Measurements from ENCODE around the gene CHRM2.

CHRM2 gene

DNA sequence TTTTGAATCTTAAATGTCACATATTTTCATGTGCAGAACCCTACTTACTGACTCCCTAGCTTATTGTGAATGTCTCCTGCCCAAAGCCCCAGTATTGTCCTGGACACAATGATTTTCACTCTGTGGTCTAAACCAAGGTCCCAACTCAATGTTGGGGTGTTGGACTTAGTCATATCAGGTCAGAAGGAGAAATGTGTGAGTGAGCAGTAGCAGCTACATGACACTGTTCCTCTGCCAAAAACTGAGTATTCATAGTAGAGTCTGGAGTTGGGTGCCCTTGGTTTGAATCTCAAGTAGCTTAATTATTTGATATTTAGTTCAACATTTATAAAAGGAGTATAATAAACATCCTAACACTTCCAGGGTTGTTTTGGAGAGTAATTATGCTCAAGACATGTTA, 141.0 kb downstream of the CHRM2 start:
- H3K4me3 ChIP-seq (ENCODE audit: low read depth, low read length), result no peak overlapping the region

DNA sequence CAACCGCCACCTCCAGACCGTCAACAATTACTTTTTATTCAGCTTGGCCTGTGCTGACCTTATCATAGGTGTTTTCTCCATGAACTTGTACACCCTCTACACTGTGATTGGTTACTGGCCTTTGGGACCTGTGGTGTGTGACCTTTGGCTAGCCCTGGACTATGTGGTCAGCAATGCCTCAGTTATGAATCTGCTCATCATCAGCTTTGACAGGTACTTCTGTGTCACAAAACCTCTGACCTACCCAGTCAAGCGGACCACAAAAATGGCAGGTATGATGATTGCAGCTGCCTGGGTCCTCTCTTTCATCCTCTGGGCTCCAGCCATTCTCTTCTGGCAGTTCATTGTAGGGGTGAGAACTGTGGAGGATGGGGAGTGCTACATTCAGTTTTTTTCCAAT, 146.6 kb downstream of the CHRM2 start:
- H3K4me3 ChIP-seq (ENCODE audit: low read depth, low read length), result no peak overlapping the region
- TF ChIP-seq, protein P1, sequence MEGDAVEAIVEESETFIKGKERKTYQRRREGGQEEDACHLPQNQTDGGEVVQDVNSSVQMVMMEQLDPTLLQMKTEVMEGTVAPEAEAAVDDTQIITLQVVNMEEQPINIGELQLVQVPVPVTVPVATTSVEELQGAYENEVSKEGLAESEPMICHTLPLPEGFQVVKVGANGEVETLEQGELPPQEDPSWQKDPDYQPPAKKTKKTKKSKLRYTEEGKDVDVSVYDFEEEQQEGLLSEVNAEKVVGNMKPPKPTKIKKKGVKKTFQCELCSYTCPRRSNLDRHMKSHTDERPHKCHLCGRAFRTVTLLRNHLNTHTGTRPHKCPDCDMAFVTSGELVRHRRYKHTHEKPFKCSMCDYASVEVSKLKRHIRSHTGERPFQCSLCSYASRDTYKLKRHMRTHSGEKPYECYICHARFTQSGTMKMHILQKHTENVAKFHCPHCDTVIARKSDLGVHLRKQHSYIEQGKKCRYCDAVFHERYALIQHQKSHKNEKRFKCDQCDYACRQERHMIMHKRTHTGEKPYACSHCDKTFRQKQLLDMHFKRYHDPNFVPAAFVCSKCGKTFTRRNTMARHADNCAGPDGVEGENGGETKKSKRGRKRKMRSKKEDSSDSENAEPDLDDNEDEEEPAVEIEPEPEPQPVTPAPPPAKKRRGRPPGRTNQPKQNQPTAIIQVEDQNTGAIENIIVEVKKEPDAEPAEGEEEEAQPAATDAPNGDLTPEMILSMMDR (IDR thresholded peaks at IDR 0.05; ENCODE audit: low read depth, low read length), result no peak

More for the DNA sequence above, 141.0 kb downstream of the CHRM2 start:
- TF ChIP-seq, protein P1 (IDR thresholded peaks at IDR 0.05; ENCODE audit: low read depth, low read length), result no peak

DNA sequence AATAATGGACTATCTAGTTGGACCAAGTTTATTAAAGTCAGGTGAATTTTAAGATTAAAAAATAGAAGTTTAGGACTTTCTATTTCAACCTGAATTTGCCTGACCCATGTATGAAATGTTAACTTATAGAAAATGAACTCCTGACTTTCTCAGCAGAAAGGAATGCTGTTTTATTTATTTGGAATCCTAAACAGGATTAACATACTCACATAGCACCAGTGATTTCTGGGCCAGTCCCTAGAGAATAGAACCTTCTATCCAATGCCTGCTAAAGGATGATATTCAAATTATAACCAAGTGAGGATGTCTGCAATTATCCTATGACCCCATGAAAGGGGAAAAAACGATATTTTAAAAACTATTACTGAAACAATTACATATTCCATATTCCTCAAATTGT, 148.8 kb downstream of the CHRM2 start:
- no peak overlapping the region for H3K4me3 ChIP-seq (ENCODE audit: low read depth, low read length)
- TF ChIP-seq, protein P1 (IDR thresholded peaks at IDR 0.05; ENCODE audit: low read depth, low read length), result no peak

DNA sequence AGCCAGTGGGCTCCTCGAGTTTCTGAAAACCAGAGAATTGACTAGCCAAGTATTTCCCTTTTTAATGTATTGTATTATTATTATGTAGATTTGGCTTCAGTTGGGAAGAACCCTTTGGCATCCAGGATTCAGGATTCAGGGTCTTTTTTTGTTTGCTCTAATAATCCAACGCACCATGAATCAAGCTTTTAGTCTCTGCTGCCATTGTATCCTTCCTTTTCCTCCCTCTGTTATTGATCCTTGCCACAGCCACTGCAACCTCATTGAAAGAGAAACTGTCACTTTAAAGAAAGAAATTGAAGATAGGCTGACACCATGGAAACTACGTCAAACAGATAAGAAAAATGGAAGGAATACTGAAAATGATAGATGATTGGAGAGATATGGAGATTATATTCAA, 150.0 kb downstream of the CHRM2 start:
- no peak overlapping the region for H3K4me3 ChIP-seq (ENCODE audit: low read depth, low read length)
- TF ChIP-seq, protein P1 (IDR thresholded peaks at IDR 0.05; ENCODE audit: low read depth, low read length), result no peak

DNA sequence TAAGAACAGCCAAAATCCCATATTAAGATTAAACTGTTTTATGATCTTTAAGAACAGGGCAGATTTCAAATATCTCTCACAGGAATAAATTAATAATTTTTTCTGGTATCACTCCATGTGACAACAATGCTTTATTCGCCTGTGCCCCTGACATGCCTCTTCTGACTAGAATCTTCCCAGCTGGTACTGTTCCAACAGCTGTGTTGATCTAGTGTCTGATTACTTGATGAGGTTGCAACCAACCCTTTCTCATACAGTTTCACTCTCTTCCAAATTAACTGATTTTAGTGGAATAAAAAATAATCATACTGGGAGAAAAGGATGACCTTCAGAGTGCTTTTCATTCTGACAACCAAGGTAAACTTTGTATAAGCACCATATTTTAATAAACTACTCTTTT, 151.9 kb downstream of the CHRM2 start:
- TF ChIP-seq, protein P1 (IDR thresholded peaks at IDR 0.05; ENCODE audit: low read depth, low read length), result no peak
- no peak overlapping the region for H3K4me3 ChIP-seq (ENCODE audit: low read depth, low read length)

DNA sequence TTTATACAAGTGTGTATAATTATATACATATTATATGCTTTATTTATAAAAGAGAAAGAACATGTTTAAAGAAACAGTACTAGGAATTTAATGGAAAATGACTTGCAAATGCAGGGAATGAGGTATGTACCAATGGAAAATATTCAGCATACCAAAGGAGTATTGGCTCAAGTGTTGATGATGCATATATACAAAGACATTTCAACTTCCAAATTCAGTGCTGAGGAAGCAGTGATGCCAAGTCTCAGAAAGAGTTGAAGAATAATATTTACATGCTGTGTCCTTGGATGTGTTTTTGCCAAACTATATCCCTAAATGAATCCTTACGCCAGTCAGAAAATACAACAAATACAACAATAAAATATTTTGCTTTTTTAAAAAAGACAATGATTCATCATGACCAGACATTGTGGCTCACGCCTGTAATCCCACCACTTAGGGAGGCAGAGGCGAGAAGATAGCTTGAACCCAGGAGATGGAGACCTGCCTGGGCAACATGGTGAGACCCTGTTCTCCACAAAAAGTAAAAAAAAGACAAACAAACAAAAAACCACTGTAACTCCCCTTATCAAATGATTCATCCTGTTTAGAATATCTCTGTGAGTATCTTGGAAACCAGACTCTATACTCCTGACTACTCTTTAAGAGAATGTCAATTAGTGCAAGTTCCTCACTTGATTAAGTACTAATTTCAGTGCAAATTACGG, 157.2 kb downstream of the CHRM2 start:
- TF ChIP-seq, protein P1 (IDR thresholded peaks at IDR 0.05; ENCODE audit: low read depth, low read length), result no peak
- no peak overlapping the region for H3K4me3 ChIP-seq (ENCODE audit: low read depth, low read length)

DNA sequence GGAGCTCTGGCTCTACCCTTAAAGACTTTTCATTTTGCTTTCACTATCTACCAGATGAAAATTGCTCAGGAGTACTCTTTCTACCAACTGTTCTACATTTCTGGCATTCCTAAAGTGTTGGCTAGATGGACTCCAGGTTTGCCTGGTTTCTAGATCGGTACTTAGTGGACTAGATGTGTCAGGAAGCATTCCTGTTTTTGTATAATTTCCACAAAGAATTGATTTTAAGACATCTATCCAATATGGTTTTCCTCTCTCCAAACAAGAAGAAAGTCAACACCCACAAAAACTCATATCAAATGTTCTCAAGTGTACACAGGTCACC, 157.7 kb downstream of the CHRM2 start:
- no peak overlapping the region for H3K4me3 ChIP-seq (ENCODE audit: low read depth, low read length)
- TF ChIP-seq, protein P1 (IDR thresholded peaks at IDR 0.05; ENCODE audit: low read depth, low read length), result no peak

Data from WI38 (cell line).